ENCODE results near the gene GUCY2C.

Gene GUCY2C

GRCh38 chr12:14681190-14681589, 15.2 kb downstream of the GUCY2C start:
- DNase-seq = no peak

GRCh38 chr12:14678547-14679150, 17.8 kb downstream of the GUCY2C start:
- DNase-seq = no peak

- no peak for DNase-seq
Observed at GRCh38 chr12:14668591-14668990, 27.8 kb downstream of the GUCY2C start.

GRCh38 chr12:14665354-14666348, 30.7 kb downstream of the GUCY2C start:
- no peak for DNase-seq

- no peak for DNase-seq
Observed at GRCh38 chr12:14664434-14665023, 31.9 kb downstream of the GUCY2C start.

- DNase-seq = no peak
Observed at GRCh38 chr12:14663002-14663401, 33.4 kb downstream of the GUCY2C start.

GRCh38 chr12:14656846-14657245, 39.6 kb downstream of the GUCY2C start:
- no peak for DNase-seq

- DNase-seq = no peak
Observed at GRCh38 chr12:14655284-14655683, 41.1 kb downstream of the GUCY2C start.

- DNase-seq = no peak
Observed at GRCh38 chr12:14654842-14655241, 41.6 kb downstream of the GUCY2C start.

GRCh38 chr12:14654416-14654815, 42.0 kb downstream of the GUCY2C start:
- DNase-seq = no peak

- DNase-seq = no peak
Observed at GRCh38 chr12:14652483-14652882, 43.9 kb downstream of the GUCY2C start.

- no peak for DNase-seq
Observed at GRCh38 chr12:14651371-14651770, 45.0 kb downstream of the GUCY2C start.

- no peak for DNase-seq
Observed at GRCh38 chr12:14650789-14651188, 45.6 kb downstream of the GUCY2C start.

GRCh38 chr12:14647028-14647750, 49.2 kb downstream of the GUCY2C start:
- DNase-seq = no peak

- no peak for DNase-seq
Observed at GRCh38 chr12:14643251-14643650, 53.1 kb downstream of the GUCY2C start.

GRCh38 chr12:14638066-14638465, 58.3 kb downstream of the GUCY2C start:
- DNase-seq = no peak

GRCh38 chr12:14635776-14636175, 60.6 kb downstream of the GUCY2C start:
- no peak for DNase-seq

- no peak for DNase-seq
Observed at GRCh38 chr12:14630793-14631192, 65.6 kb downstream of the GUCY2C start.

- no peak for DNase-seq
Observed at GRCh38 chr12:14629832-14630710, 66.3 kb downstream of the GUCY2C start.

- no peak for DNase-seq
Observed at GRCh38 chr12:14628771-14629170, 67.6 kb downstream of the GUCY2C start.

- DNase-seq = no peak
Observed at GRCh38 chr12:14621826-14622225, 74.6 kb downstream of the GUCY2C start.
